ENCODE data around the gene EHD4. TPM values are rescaled to one million over a fixed set of nuclear protein-coding genes. Genes with fewer than 3 reads are reported as not detected.

EHD4 gene
- polyA plus RNA-seq, 1 of the 3 experiments (the other 2 are of a cell fraction) = 17.5 TPM

- no peak for TF ChIP-seq SIN3A (IDR thresholded peaks at IDR 0.05; ENCODE audit: borderline replicate concordance, low read depth, low read length)
- TF ChIP-seq ZBTB33 (IDR thresholded peaks at IDR 0.05; ENCODE audit: borderline replicate concordance, low read depth) = no peak
- TF ChIP-seq CTCF (IDR thresholded peaks at IDR 0.05) = no peak
Measured at GRCh38 chr15:41943543-41944312, 28.6 kb downstream of the EHD4 start (continued).

- H3K36me3 ChIP-seq (replicated peaks in 1 of 2; ENCODE audit: control insufficient read depth in 1 of 2, insufficient read depth in 2 of 2, low read length in 1 of 2) = no peaks in the 10 kb centered on the region
- H3K9ac ChIP-seq = no peak overlapping the region
- no peaks in the 10 kb centered on the region for H3K9me2 ChIP-seq
- H3K4me2 ChIP-seq = peak overlapping the region; percentile 78; the same call in 1 of the 2 replicates
- no peaks in the 10 kb centered on the region for H4K20me1 ChIP-seq (ENCODE audit: insufficient read depth)
- no peak for TF ChIP-seq ELF1 (IDR thresholded peaks at IDR 0.05)
- TF ChIP-seq IRF3 (IDR thresholded peaks at IDR 0.05; ENCODE audit: low read depth, low read length) = no peak
- no peak for TF ChIP-seq SIN3A (IDR thresholded peaks at IDR 0.05; ENCODE audit: borderline replicate concordance, low read depth, low read length)
- no peak for TF ChIP-seq RAD21 (IDR thresholded peaks at IDR 0.05; ENCODE audit: low read length)
- TF ChIP-seq ZBTB33 (IDR thresholded peaks at IDR 0.05; ENCODE audit: borderline replicate concordance, low read depth) = no peak
- no peak for TF ChIP-seq CHD2 (IDR thresholded peaks at IDR 0.05; ENCODE audit: low read length, partially characterized antibody)
- TF ChIP-seq MAX (IDR thresholded peaks at IDR 0.05; ENCODE audit: low read depth) = no peak
- no peak for TF ChIP-seq TCF12 (IDR thresholded peaks at IDR 0.05)
- no peak for TF ChIP-seq USF1 (IDR thresholded peaks at IDR 0.05; ENCODE audit: borderline replicate concordance, low read depth)
- no peak for TF ChIP-seq GABPA (IDR thresholded peaks at IDR 0.05; ENCODE audit: low read depth)
- TF ChIP-seq GATA2 (CRISPR knock-in tag; IDR thresholded peaks at IDR 0.05) = no peak
- no peak for TF ChIP-seq SMC3 (IDR thresholded peaks at IDR 0.05; ENCODE audit: low read depth, low read length)
- TF ChIP-seq TAF1 (IDR thresholded peaks at IDR 0.05; ENCODE audit: borderline replicate concordance, low read depth, low read length) = no peak
- no peak for TF ChIP-seq MEF2A (IDR thresholded peaks at IDR 0.05; ENCODE audit: borderline replicate concordance, low read depth)
- TF ChIP-seq MXI1 (IDR thresholded peaks at IDR 0.05; ENCODE audit: low read depth, low read length) = no peak
- H3K79me2 ChIP-seq (ENCODE audit: insufficient read depth) = peaks cover 47% of the 10 kb centered on the region; the same call in 1 of the 2 replicates
- CTCF ChIA-PET = interaction anchor here (0.6 to 2.1 kb wide), 4 partner anchors 12 to 75 kb away, joined by 3 to 5 read pairs (median 4); no protein-coding TSS in a partner anchor
- H3K27ac ChIP-seq (ENCODE audit: low read depth in 2 of 2, low read length in 1 of 2) = peak overlapping the region in 1 of 2 experiments; percentile 81; a peak in 1 of 4 replicates
- no peaks in the 10 kb centered on the region for H3K9me3 ChIP-seq
- no peak overlapping the region for H3K4me3 ChIP-seq (ENCODE audit: low read depth in 2 of 2, low read length in 1 of 2)
- H3K4me1 ChIP-seq (ENCODE audit: control insufficient read depth in 1 of 2, insufficient read depth in 2 of 2, low read depth in 1 of 2, low read length in 1 of 2) = peaks cover 7 to 43% of the 10 kb centered on the region in 2 experiments; a peak in 3 of 4 replicates
- POLR2A ChIA-PET = no interaction called here
- DNase-seq = no peak
- no peaks in the 10 kb centered on the region for H3K27me3 ChIP-seq (ENCODE audit: insufficient read depth)
- 83% methylated on average over 7 of the region's 7 CpGs for WGBS (ENCODE audit: low lambda C conversion rate)
- H3F3A ChIP-seq (replicated peaks; ENCODE audit: insufficient read depth) = peaks cover 24% of the 10 kb centered on the region
- no peak overlapping the region for H2AFZ ChIP-seq (ENCODE audit: low read depth)
Measured at GRCh38 chr15:41942886-41943285, 29.5 kb downstream of the EHD4 start.

Data from SK-N-SH (cell line).